Forelimb muscle (tissue), 1 donor: ENCODE measurements around the gene STX16. TPM values are rescaled to one million over a fixed set of nuclear protein-coding genes. Genes with fewer than 3 reads are reported as not detected.

Experiments
- DNase-seq: peaks from one replicate; pipeline ENCODE4 v3.0.0-alpha.2; 2013; ENCODE audit warnings: low read depth
- polyA plus RNA-seq: library from polyadenylated mRNA; unstranded; fragments of 120-200 nt; gene quantifications from one replicate; pipeline ENCODE4 v1.2.1, GENCODE V29; 2013; ENCODE audit not compliant: insufficient read length

Gene STX16
- polyA plus RNA-seq, 1 donor: 67.1 TPM

- DNase-seq: no peak
These were observed 1.7 kb downstream of the STX16 start for GRCh38 chr20:58652606-58653294.

- no peak for DNase-seq
These were observed 3.3 kb downstream of the STX16 start for GRCh38 chr20:58654337-58654736.

- DNase-seq: no peak
These were observed 4.4 kb downstream of the STX16 start for GRCh38 chr20:58655328-58656107.

- DNase-seq: no peak
These were observed 5.7 kb downstream of the STX16 start for GRCh38 chr20:58656831-58657230.

GRCh38 chr20:58657262-58657661 lies 6.2 kb downstream of the STX16 start:
- DNase-seq: no peak

GRCh38 chr20:58657986-58658385 lies 6.9 kb downstream of the STX16 start:
- no peak for DNase-seq

GRCh38 chr20:58658760-58659159 lies 7.7 kb downstream of the STX16 start:
- DNase-seq: no peak

GRCh38 chr20:58659841-58660240 lies 8.8 kb downstream of the STX16 start:
- DNase-seq: no peak

- no peak for DNase-seq
These were observed 9.9 kb downstream of the STX16 start for GRCh38 chr20:58660855-58661597.

GRCh38 chr20:58661598-58662473 lies 10.8 kb downstream of the STX16 start:
- DNase-seq: no peak

GRCh38 chr20:58664331-58664730 lies 13.2 kb downstream of the STX16 start:
- no peak for DNase-seq

- DNase-seq: no peak
These were observed 13.8 kb downstream of the STX16 start for GRCh38 chr20:58664883-58665282.

GRCh38 chr20:58665606-58666005 lies 14.5 kb downstream of the STX16 start:
- DNase-seq: no peak

- no peak for DNase-seq
These were observed 15.6 kb downstream of the STX16 start for GRCh38 chr20:58666702-58667101.

- no peak for DNase-seq
These were observed 16.9 kb downstream of the STX16 start for GRCh38 chr20:58667975-58668374.

- DNase-seq: no peak
These were observed 17.8 kb downstream of the STX16 start for GRCh38 chr20:58668901-58669286.

GRCh38 chr20:58669287-58670006 lies 18.4 kb downstream of the STX16 start:
- DNase-seq: no peak

- DNase-seq: no peak
These were observed 19.0 kb downstream of the STX16 start for GRCh38 chr20:58670102-58670501.

- DNase-seq: no peak
These were observed 19.6 kb downstream of the STX16 start for GRCh38 chr20:58670659-58671058.

GRCh38 chr20:58673119-58673518 lies 22.0 kb downstream of the STX16 start:
- no peak for DNase-seq

GRCh38 chr20:58675146-58675584 lies 24.1 kb downstream of the STX16 start:
- DNase-seq: no peak
